Measurements from ENCODE around the gene INO80.

The INO80 gene

DNA sequence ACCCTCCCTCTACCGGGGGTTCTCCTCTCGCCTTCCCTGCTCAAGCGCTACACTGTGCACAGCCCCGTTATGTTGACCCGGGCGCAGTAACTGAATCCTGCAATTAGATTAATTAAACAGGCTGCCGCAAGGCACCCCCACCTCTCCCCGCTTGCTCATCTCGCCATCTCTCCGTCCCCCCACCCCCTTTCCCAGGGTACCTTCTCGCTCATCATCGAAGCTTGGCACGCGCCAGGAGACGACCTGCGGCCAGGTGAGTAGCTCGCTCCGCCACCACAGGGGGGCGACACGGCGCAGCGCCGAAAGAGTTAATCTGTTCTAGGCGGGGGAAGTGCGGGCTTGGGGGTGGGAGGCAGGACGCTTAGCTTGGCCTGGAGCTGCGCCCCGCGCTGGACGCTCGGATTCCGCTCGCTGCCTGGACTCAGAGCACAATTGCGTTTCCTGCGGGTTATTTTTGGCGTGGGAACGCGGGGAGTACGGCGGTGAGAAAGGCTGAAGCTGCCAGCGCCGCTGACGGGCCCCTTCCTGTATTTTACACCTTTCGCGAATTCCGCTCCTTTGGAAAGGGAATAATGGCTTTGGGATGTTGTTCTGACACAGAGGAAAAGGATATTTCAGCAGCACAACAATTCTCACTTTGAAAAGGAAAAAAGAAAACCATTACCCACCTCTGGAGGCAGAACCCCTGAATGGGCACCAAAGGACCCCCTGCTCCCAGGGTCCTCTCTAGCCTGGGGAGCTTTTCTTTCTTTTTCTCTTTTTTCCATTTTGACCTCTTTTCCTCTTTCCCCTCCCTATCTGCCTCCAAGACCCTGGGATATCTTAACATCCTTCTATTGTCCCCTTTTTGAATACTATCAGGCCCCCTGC, 185.4 kb downstream of the INO80 start:
- DNase-seq (ENCODE audit: low read depth in 2 of 2): no peak

DNA sequence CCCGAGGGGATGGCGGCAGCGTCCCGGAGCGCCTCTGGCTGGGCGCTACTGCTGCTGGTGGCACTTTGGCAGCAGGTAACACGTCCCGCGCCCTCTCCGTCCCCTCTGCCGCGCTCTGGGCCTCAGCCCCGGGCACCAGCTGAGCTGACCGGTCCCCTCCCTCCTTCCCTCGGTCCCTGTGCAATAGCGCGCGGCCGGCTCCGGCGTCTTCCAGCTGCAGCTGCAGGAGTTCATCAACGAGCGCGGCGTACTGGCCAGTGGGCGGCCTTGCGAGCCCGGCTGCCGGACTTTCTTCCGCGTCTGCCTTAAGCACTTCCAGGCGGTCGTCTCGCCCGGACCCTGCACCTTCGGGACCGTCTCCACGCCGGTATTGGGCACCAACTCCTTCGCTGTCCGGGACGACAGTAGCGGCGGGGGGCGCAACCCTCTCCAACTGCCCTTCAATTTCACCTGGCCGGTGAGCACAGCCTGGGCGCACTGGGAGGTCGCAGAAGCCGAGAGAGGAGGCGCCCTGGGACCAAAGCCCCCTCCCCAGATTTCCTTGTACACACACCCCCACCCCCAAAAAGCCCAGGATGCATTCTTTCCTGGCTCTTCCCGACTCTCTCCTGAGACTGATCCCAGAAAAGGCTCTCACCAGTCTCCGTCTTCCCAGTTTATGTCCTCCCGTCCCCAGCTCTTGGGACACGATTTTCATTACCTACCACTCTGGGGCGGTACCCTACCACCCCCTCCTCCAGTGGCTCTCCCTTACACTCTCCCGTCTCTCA, 186.2 kb downstream of the INO80 start:
- DNase-seq (ENCODE audit: low read depth in 2 of 2): no peak

Measured in fibroblast of skin of left quadriceps (primary cell).